Heart right ventricle (tissue), 16 donors: Measurements from ENCODE around the gene EFCAB6. TPM values are rescaled to one million over a fixed set of nuclear protein-coding genes. Genes with fewer than 3 reads are reported as not detected.

Experiments
- ATAC-seq, 8 donors: fragments of 200-7000 bp; cut with Tn5 transposase; one replicate each; pipeline ENCODE4 v1.9.1; 2020; ENCODE audit warnings: mild to moderate bottlenecking in 8 of 8, moderate library complexity in 8 of 8, moderate number of reproducible peaks in 1 of 8
- DNase-seq, 2 donors: peaks; one replicate each; pipeline ENCODE4 v3.0.0-alpha.2; 2020
- H3K27ac ChIP-seq, 10 donors: fragments of 200-600 bp; sonication (generic) in 2 of 10; one replicate each; pipeline versions ENCODE4 v1.5.0 to v1.8.0; 2020 to 2022; ENCODE audit warnings: mild to moderate bottlenecking in 3 of 10
- H3K27me3 ChIP-seq, 7 donors: fragments of 200-600 bp; one replicate each; pipeline ENCODE4 v1.8.0; 2021 to 2022; ENCODE audit warnings: mild to moderate bottlenecking in 2 of 7
- H3K36me3 ChIP-seq, 9 donors: fragments of 200-600 bp; sonication (generic) in 1 of 9; one replicate each; pipeline versions ENCODE4 v1.5.0 to v1.8.0; 2020 to 2022; ENCODE audit warnings: mild to moderate bottlenecking in 2 of 9
- H3K4me1 ChIP-seq, 9 donors: fragments of 200-600 bp; sonication (generic) in 1 of 9; one replicate each; pipeline versions ENCODE4 v1.5.0 to v1.8.0; 2020 to 2022; ENCODE audit warnings: mild to moderate bottlenecking in 4 of 9
- H3K4me3 ChIP-seq, 10 donors: fragments of 200-600 bp; sonication (generic) in 2 of 10; one replicate each; pipeline versions ENCODE4 v1.5.0 to v1.8.0; 2020 to 2022; ENCODE audit warnings: mild to moderate bottlenecking in 7 of 10, moderate library complexity in 2 of 10
- H3K9me3 ChIP-seq, 11 donors: fragments of 200-600 bp in 10 of 11; sonication (generic) in 2 of 11; one replicate each; pipeline versions ENCODE4 v1.5.0 to v1.8.0; 2013 to 2022; ENCODE audit warnings: mild to moderate bottlenecking in 2 of 11, control low read depth in 1 of 11, moderate library complexity in 1 of 11
- CTCF ChIP-seq, 9 donors: fragments of 200-600 bp; sonication (generic) in 2 of 9; IDR thresholded peaks; one replicate each; pipeline versions ENCODE4 v1.5.0 to v1.8.0; 2021 to 2022; ENCODE audit warnings: antibody characterized with exemption in 9 of 9, mild to moderate bottlenecking in 5 of 9, moderate library complexity in 1 of 9
- WGBS, 2 donors: extraction: QIAGEN DNeasy Blood & Tissue Kit; methylation state at CpG; one replicate each; pipeline ENCODE4 v1.1.7; 2013; ENCODE audit warnings: inconsistent platforms in 1 of 2; 5-methylcytosine and 5-hydroxymethylcytosine counted together
- intact Hi-C, 10 donors: fragments of 100-400 bp; cut with DNase I; formaldehyde crosslinking; loops; one replicate each; pipeline versions ENCODE4 v1.11.1 to v1.14.2; 2022
- polyA plus RNA-seq, 2 donors: library from polyadenylated mRNA; stranded (reverse); fragments of 200-250 nt; gene quantifications; one replicate each; pipeline ENCODE4 v1.2.3, GENCODE V29; 2013
- total RNA-seq, 10 donors: library from RNA; stranded (reverse); fragmentation: NEBNext Ultra II Directional in 3 of 10; extraction: Animal tissue kit (Norgen Biotek cat#: 25700) in 3 of 10; gene quantifications; one replicate each; pipeline versions ENCODE4 v1.2.1 to v1.2.4, GENCODE V29; 2021 to 2023
- donor health status: Arrhythmogenic right ventricular cardiomyopathy.
- donor health status: ischemic (EF 13 %, LVEDD 7.1; RV severe dilation, severe dysfunction).
- donor health status: healthy with polysubstance abuse.
- donor health status: DM: no; HTN: yes; CAD: no.
- donor health status: DM: no; HTN: no; CAD: no.
- donor health status: ischemic (EF 25% LVEDD 6.9; RV normal size, moderate dysfunction).
- donor health status: ischemic (EF 25% LVEDD 5.7; RV mildly dilated, moderate dysfunction).
- donor health status: healthy.
- donor health status: DM: yes; HTN: yes; CAD: no.
- donor health status: Ischemic cardiomyopathy.
- donor health status: ischemic (EF 35%, LVEDD 5.7; RV mildly dilated, moderate dysfunction).
- donor health status: nonischemic (EF 11% LVEDD 7.7; RV severe dilation, severe dysfunction).
- donor health status: DM: yes; HTN: yes; CAD: no.
- donor health status: PGD.
- donor health status: ischemic (EF 29% LVEDD 5.4; RV normal size, mild dysfunction).
- donor health status: nonischemic (EF 23%, LVEDD 6.1; RV moderate dilation, normal function).

EFCAB6 gene
- total and polyA plus RNA-seq, 12 donors = 0.25 to 4.3 (median 1.8) TPM

GRCh38 chr22:43827003-43827735, 15.1 kb upstream of the EFCAB6 start:
- no peak overlapping the region for H3K27ac ChIP-seq
- DNase-seq (no peak), ATAC-seq (no peak)
- no peak for TF ChIP-seq CTCF (IDR thresholded peaks at IDR 0.05)
- WGBS, 2 donors = 65 to 71% methylated on average over 13 of the region's 13 CpGs
- H3K9me3 ChIP-seq = no peaks in the 10 kb centered on the region
- peaks cover 0 to 33% (median 13%) of the 10 kb centered on the region in 7 donors for H3K27me3 ChIP-seq
- no peaks in the 10 kb centered on the region for H3K36me3 ChIP-seq
- H3K4me3 ChIP-seq = no peak overlapping the region
- intact Hi-C loops = loop anchor here in 6 of 10 donors (2.0 to 10.0 kb wide), 4 partner anchors 432 to 442 kb away; no protein-coding TSS in a partner anchor
- H3K4me1 ChIP-seq = peaks cover 11 to 28% (median 17%) of the 10 kb centered on the region in 9 donors

DNA sequence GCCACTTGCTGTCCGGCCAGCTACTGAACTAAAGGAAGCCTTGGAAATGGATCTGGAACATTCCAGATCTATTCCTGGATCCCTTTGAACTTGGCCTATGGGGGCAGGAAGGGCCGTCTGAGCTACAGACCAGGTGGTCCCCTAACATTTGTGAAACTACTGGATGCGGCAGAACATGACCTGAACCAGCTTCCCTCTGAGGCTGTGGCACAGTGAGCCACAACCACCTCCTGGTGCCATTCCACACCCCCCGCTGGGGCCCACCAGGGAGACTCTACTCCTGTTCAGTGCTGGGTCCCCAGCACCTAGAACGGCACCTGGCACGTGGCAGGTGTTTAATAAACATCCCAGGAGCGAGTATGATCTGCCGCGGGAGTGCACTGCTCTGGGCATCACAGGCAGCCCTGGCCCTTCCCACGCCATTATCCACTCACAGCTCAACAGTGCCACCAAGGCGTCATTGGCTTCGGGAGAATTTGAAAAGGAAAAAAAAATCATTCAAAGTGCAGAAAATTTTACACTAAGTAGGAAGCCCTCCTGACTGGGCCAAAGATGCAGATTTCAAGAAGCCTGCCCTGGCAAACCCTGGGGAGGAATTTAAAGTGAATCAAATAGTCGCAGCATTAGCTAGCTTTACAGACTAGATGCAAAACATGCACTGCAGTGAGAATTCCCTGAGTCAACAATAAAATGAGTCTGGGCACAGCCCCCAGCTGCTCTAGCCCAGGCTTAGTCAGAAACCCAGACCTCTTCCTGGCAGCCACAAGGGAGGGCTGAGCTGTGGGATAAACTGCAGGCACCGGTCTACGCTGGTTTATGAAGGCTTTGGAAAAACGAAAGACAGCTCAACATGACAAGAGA, 14.3 kb upstream of the EFCAB6 start:
- DNase-seq (no peak), ATAC-seq (no peak)
- Histone ChIP-seq H3K4me3 (no peak overlapping the region), H3K4me1 (peaks cover 11 to 28% (median 17%) of the 10 kb centered on the region in 9 donors), H3K27me3 (peaks cover 0 to 41% (median 18%) of the 10 kb centered on the region in 7 donors), H3K9me3 (no peaks in the 10 kb centered on the region), H3K27ac (no peak overlapping the region), H3K36me3 (no peaks in the 10 kb centered on the region)
- peak in 6 of 9 donors; percentile 8 to 49 (median 34) for TF ChIP-seq CTCF (IDR thresholded peaks at IDR 0.05)
- intact Hi-C loops = loop anchor here in 6 of 10 donors (2.0 to 10.0 kb wide), 4 partner anchors 432 to 442 kb away; no protein-coding TSS in a partner anchor
- 51 to 64% methylated on average over 16 of the region's 16 CpGs for WGBS, 2 donors

DNA sequence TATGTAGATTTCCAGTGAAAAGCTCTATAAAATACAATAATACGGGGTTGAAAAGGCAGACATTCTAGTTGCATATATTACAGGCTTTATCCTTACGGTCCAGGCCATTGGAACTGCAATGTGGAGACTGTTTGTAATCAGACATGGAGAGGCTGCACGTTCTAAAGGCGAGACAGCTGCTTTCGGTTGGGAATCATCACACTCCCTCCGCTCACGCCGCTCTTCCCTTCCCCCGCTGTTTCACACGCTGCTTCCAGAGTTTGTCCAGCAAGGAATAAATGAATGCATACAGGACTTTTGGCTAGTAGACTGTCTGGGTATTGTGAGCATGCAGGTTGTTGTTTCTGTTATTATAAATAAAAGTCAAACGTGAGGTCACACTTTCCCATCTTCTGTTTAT, 13.5 kb upstream of the EFCAB6 start:
- intact Hi-C loops = loop anchor here in 6 of 10 donors (2.0 to 10.0 kb wide), 4 partner anchors 431 to 441 kb away; no protein-coding TSS in a partner anchor
- Histone ChIP-seq H3K27ac (no peak overlapping the region), H3K4me3 (no peak overlapping the region), H3K9me3 (no peaks in the 10 kb centered on the region), H3K27me3 (peaks cover 0 to 48% (median 24%) of the 10 kb centered on the region in 7 donors), H3K36me3 (no peaks in the 10 kb centered on the region), H3K4me1 (peaks cover 11 to 23% (median 17%) of the 10 kb centered on the region in 9 donors)
- ATAC-seq (no peak), DNase-seq (no peak)
- 82 to 89% methylated on average over 11 of the region's 11 CpGs for WGBS, 2 donors
- TF ChIP-seq CTCF (IDR thresholded peaks at IDR 0.05) = no peak
